Measurements from ENCODE around the gene MLPH.

GRCh38 chr2:237465515-237466148, 21.4 kb upstream of the MLPH start:
- TF ChIP-seq POLR2AphosphoS5 (IDR thresholded peaks at IDR 0.05; ENCODE audit: low read depth, low read length) (no peak), POLR2A (IDR thresholded peaks at IDR 0.05; ENCODE audit: low read depth, low read length) (no peak), TAF1 (IDR thresholded peaks at IDR 0.05; ENCODE audit: low read depth, low read length) (no peak), PAX5 (IDR thresholded peaks at IDR 0.05; ENCODE audit: insufficient read depth, low read length, severe bottlenecking) (no peak), SPI1 (IDR thresholded peaks at IDR 0.05; ENCODE audit: low read depth, low read length) (no peak), POU2F2 (IDR thresholded peaks at IDR 0.05; ENCODE audit: low read depth, low read length) (no peak)
